Vagina (tissue), 2 donors: ENCODE data around the gene TMEM200C.

ENCODE experiments used
- POLR2A ChIP-seq, 2 donors: fragments of 450-650 bp; IDR thresholded peaks; one replicate each; pipeline ENCODE4 v1.6.1; 2017; ENCODE audit warnings: antibody characterized with exemption in 2 of 2, mild to moderate bottlenecking in 2 of 2, moderate library complexity in 2 of 2
- POLR2AphosphoS5 ChIP-seq, 2 donors: sonication (generic); formaldehyde crosslinking; IDR thresholded peaks; one replicate each; pipeline ENCODE4 v1.9.0; 2017; ENCODE audit warnings: antibody characterized with exemption in 2 of 2, mild to moderate bottlenecking in 2 of 2, low read depth in 1 of 2; ENCODE audit not compliant: insufficient read depth in 1 of 2
- TF ChIP-seq, protein P1 (sequence below), 3 experiments: fragments of 450-650 bp in 2 of 3; fragments of 200-600 bp in 1 of 3; sonication (generic) in 1 of 3; IDR thresholded peaks; one replicate each; pipeline ENCODE4 v1.5.1; 2017 to 2019; ENCODE audit warnings: antibody characterized with exemption in 3 of 3, mild to moderate bottlenecking in 2 of 3, moderate library complexity in 2 of 3

DNA sequence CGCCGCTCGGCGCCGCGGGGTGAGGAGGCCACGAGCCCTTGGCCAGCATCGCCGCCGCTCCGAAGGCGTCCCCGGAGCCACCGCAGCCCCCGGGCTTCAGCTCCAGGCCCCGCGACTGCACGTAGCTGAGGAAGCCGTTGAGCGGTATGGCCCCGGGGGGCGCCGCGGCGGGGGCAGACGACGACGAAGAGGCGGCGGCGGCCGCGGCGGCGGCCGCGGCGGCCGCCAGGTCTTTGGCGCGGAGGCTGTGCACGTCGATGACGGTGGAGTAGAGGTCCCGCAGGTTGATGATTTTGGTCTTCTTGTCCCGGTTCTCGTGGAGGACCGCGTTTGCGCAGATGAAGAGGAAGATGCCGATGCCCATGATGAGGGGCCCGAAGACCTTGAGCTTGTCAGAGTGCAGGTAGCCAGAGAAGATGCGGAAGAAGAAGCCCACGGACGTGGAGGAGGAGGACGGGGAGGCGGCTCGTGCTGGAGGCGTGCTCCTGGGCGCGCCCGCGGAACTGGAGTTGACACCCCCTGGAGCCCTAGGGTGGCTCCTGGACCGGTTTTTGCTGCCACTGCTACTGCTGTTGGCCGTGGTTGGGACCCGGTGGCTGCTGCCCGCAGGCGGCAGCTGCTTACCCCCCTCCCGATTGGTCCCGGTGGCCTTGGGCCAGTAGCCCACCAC is 4.0 kb downstream of the TMEM200C start:
- TF ChIP-seq, protein P1, sequence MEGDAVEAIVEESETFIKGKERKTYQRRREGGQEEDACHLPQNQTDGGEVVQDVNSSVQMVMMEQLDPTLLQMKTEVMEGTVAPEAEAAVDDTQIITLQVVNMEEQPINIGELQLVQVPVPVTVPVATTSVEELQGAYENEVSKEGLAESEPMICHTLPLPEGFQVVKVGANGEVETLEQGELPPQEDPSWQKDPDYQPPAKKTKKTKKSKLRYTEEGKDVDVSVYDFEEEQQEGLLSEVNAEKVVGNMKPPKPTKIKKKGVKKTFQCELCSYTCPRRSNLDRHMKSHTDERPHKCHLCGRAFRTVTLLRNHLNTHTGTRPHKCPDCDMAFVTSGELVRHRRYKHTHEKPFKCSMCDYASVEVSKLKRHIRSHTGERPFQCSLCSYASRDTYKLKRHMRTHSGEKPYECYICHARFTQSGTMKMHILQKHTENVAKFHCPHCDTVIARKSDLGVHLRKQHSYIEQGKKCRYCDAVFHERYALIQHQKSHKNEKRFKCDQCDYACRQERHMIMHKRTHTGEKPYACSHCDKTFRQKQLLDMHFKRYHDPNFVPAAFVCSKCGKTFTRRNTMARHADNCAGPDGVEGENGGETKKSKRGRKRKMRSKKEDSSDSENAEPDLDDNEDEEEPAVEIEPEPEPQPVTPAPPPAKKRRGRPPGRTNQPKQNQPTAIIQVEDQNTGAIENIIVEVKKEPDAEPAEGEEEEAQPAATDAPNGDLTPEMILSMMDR (IDR thresholded peaks at IDR 0.05) = no peak
- TF ChIP-seq POLR2A (IDR thresholded peaks at IDR 0.05) (no peak), POLR2AphosphoS5 (IDR thresholded peaks at IDR 0.05; ENCODE audit: insufficient read depth in 1 of 2, low read depth in 1 of 2) (no peak)
